DND-41 (cell line): ENCODE data around the gene SORL1-AS1.

Experiments
- ATAC-seq: fragments of 200-7000 bp; cut with Tn5 transposase; 3 replicates; pipeline ENCODE4 v1.9.1; 2021; ENCODE audit warnings: low read depth; ENCODE audit not compliant: insufficient read depth
- DNase-seq: peaks from one replicate; pipeline ENCODE4 v3.0.0-alpha.2; 2020
- H2AFZ ChIP-seq: 2 replicates; pipeline ENCODE4 v1.6.0; 2012; ENCODE audit warnings: low read depth, low read length
- H3K27ac ChIP-seq: 2 replicates; pipeline ENCODE4 v1.5.1; 2012; ENCODE audit warnings: low read length, inconsistent platforms
- H3K27me3 ChIP-seq: fragments of 200-600 bp; sonication (generic); 2 replicates; pipeline ENCODE4 v1.6.0; 2012; ENCODE audit warnings: low read length, mild to moderate bottlenecking, inconsistent platforms; ENCODE audit not compliant: insufficient read depth, poor library complexity
- H3K36me3 ChIP-seq: 2 replicates; pipeline ENCODE4 v1.5.1; 2012; ENCODE audit warnings: low read length, inconsistent platforms; ENCODE audit not compliant: insufficient read depth
- H3K4me1 ChIP-seq: 2 replicates; pipeline ENCODE4 v1.5.1; 2012; ENCODE audit warnings: mild to moderate bottlenecking, low read length; ENCODE audit not compliant: insufficient read depth
- H3K4me2 ChIP-seq: 2 replicates; pipeline ENCODE4 v1.6.0; 2012; ENCODE audit warnings: mild to moderate bottlenecking, moderate library complexity, low read length, inconsistent platforms; ENCODE audit not compliant: insufficient read depth
- H3K4me3 ChIP-seq, 2 experiments: fragments of 200-600 bp in 1 of 2; shearing (Covaris generic) in 1 of 2; 2 replicates each; pipeline ENCODE4 v1.5.1; 2012 to 2016; ENCODE audit warnings: inconsistent platforms in 2 of 2, low read length in 2 of 2, mild to moderate bottlenecking in 2 of 2, low read depth in 1 of 2, moderate library complexity in 1 of 2
- H3K79me2 ChIP-seq: 2 replicates; pipeline ENCODE4 v1.6.0; 2012; ENCODE audit warnings: low read length, inconsistent platforms; ENCODE audit not compliant: insufficient read depth
- H3K9ac ChIP-seq: 2 replicates; pipeline ENCODE4 v1.6.0; 2012; ENCODE audit warnings: low read depth, mild to moderate bottlenecking, inconsistent platforms, low read length, moderate library complexity
- H3K9me3 ChIP-seq: 2 replicates; pipeline ENCODE4 v1.5.1; 2012; ENCODE audit warnings: low read length, moderate library complexity, mild to moderate bottlenecking, inconsistent platforms; ENCODE audit not compliant: insufficient read depth, severe bottlenecking
- H4K20me1 ChIP-seq: 2 replicates; pipeline ENCODE4 v1.6.0; 2012; ENCODE audit warnings: low read length; ENCODE audit not compliant: insufficient read depth
- CTCF ChIP-seq: IDR thresholded peaks from 2 replicates; pipeline ENCODE4 v1.5.1; 2012; ENCODE audit warnings: borderline replicate concordance, low read length, moderate library complexity, mild to moderate bottlenecking; ENCODE audit not compliant: poor library complexity, severe bottlenecking; ENCODE audit errors: extremely low read depth
- EZH2 ChIP-seq: IDR thresholded peaks from 3 replicates; pipeline ENCODE4 v1.6.1; 2012; ENCODE audit warnings: borderline replicate concordance, low read depth, mild to moderate bottlenecking, moderate library complexity, low read length, inconsistent platforms; ENCODE audit not compliant: severe bottlenecking

Gene SORL1-AS1

GRCh38 chr11:121476379-121477032 lies 23.7 kb upstream of the SORL1-AS1 start:
- no peak for TF ChIP-seq CTCF
- no peak for TF ChIP-seq EZH2
- ATAC-seq: no peak
- Histone ChIP-seq H3K27ac (no peak overlapping the region), H3K4me3 (no peak overlapping the region), H3K9me3 (no peaks in the 10 kb centered on the region), H3K4me1 (peaks cover 28% of the 10 kb centered on the region), H3K79me2 (peaks cover 5% of the 10 kb centered on the region), H3K27me3 (no peaks in the 10 kb centered on the region), H3K9ac (no peak overlapping the region), H3K4me2 (no peak overlapping the region), H4K20me1 (no peaks in the 10 kb centered on the region), H2AFZ (no peak overlapping the region), H3K36me3 (peaks cover 43% of the 10 kb centered on the region)
- DNase-seq: no peak

GRCh38 chr11:121474680-121475079 lies 21.9 kb upstream of the SORL1-AS1 start:
- peaks cover 11% of the 10 kb centered on the region for H3K4me1 ChIP-seq
- no peaks in the 10 kb centered on the region for H3K27me3 ChIP-seq
- H3K9ac ChIP-seq: no peak overlapping the region
- no peak for ATAC-seq
- peaks cover 57% of the 10 kb centered on the region for H3K36me3 ChIP-seq
- no peaks in the 10 kb centered on the region for H3K9me3 ChIP-seq
- H3K4me3 ChIP-seq: no peak overlapping the region
- H3K27ac ChIP-seq: no peak overlapping the region
- no peak overlapping the region for H3K4me2 ChIP-seq
- DNase-seq: no peak
- H4K20me1 ChIP-seq: no peaks in the 10 kb centered on the region; the same call in 1 of the 2 replicates
- TF ChIP-seq EZH2 (no peak), CTCF (no peak)
- H2AFZ ChIP-seq: no peak overlapping the region
- peaks cover 10% of the 10 kb centered on the region for H3K79me2 ChIP-seq

- Histone ChIP-seq H4K20me1 (peaks cover 5% of the 10 kb centered on the region; the same call in 1 of the 2 replicates), H3K27me3 (no peaks in the 10 kb centered on the region), H3K4me1 (no peaks in the 10 kb centered on the region), H3K4me2 (no peak overlapping the region), H3K27ac (no peak overlapping the region), H3K9me3 (no peaks in the 10 kb centered on the region), H2AFZ (no peak overlapping the region), H3K36me3 (peaks cover 48% of the 10 kb centered on the region), H3K79me2 (peaks cover 13% of the 10 kb centered on the region), H3K4me3 (no peak overlapping the region), H3K9ac (no peak overlapping the region)
- ATAC-seq (no peak), DNase-seq (no peak)
- no peak for TF ChIP-seq EZH2
- no peak for TF ChIP-seq CTCF
These were observed 20.5 kb upstream of the SORL1-AS1 start for GRCh38 chr11:121473064-121473777.
